GM18867 (cell line): ENCODE results near the gene NAPEPLD.
"Not testable (repeated sequence)": the region's sequence is repeated elsewhere in the genome, so short reads cannot be mapped to it uniquely, and the experiment has no call there.

ENCODE experiments used
- ATAC-seq: cut with Tn5 transposase; IDR thresholded peaks from one replicate; pipeline ENCODE4 v1.9.1; 2021; ENCODE audit warnings: mild to moderate bottlenecking, moderate library complexity; ENCODE audit not compliant: unreplicated experiment

The NAPEPLD gene

DNA sequence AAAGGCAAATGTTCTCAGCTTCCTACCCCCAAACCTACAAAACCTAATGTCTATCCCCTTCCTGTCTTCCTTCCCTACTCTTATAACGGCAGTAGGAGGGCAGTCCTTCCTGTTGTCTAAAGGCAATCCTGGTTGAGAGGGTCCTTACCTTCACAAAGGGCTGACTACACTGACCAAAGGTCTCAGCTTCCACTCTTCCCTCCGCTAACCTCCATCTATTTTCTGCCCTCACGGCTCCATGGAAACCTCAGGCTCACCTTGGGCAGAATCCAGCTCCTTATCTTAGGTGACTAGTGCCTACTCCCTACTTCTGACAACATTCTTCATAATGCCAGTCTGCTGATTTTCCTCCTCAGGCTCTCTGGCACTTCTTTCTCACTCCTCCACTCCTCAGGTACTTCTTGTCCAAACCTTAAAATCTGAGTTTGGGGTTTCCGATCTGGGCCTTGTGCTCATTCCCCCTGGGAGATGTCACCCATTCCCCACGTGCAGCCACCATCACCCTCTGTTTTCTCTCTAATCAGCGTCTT is 74.8 kb downstream of the NAPEPLD start:
- ATAC-seq, result no peak

DNA sequence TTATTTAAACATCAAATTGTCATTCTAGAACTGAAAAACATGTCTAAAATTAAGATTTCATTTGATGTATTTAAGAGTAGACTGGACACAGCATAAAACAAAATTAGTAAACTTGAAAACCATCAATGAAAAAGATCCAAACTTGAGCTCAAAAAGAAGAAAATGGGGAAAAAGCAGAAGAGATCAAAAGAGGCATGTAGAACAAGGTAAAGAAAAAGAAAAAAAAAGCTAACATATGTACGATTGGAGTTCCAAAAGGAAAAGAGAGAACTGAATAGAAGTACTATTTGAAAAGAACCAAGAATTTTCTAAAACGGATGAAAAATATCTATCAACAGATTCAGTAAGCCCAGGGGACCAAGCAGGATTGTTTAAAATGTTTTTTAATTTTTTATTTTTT is 77.9 kb downstream of the NAPEPLD start:
- no peak for ATAC-seq

DNA sequence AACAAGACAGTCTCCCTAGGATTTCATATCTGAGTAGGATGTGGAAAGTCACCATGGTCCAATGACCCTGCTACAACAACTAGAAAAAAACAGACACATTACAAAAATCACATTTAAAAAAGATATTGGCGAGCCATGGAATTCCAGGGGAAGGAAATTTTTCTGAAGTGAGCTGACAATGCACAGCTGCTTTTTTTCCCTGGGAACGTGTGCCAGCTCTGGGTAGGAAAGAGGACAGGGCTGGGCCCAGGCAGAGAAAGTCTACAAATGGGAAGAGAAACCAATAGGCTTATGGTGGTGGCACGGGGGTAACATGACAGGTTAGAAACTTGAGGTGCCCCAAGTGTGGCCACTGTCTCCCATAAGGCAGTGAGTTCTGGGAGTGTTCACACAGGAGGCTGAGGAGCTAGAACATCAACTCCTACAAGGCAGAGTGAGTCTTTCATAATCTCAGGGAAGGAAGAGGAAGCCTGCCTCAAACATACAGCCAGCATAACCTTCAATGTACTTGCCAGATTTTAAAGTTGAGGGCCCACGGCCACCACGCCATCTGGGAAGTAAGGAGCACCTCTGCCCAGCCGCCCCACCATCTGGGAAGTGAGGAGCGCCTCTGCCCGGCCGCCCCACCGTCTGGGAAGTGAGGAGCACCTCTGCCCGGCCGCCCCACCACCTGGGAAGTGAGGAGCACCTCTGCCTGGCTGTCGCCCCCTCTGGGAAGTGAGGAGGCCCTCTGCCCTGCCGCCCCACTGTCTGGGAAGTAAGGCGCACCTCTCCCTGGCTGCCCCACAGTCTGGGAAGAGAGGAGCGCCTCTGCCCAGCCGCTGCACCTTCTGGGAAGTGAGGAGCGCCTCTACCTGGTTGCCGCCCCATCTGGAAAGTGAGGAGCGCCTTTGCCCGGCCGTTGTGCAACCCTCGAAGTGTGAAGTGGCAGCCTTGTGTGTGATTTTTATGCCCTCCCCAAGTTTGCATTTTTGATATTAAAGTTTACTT is 80.2 kb downstream of the NAPEPLD start:
- no peak for ATAC-seq

DNA sequence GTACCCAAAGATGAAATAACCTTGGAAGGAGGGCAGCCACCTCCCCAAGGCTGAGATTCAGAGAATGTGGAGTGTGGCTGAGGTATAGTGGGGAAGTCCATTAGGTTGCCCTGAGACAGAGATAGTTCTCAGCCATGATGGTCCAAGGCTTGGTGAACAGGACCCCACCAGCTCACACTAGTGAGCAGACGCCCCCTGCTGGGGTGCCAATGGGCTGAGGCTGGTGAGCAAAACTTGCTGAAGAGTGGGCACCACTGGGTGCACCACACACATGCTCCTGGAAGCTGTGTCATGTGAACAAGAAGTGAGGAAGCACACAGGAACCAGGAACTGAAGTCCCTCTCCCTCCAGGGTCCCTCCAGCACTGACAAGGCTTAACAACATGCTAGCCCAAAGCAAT is 83.2 kb downstream of the NAPEPLD start:
- no peak for ATAC-seq

DNA sequence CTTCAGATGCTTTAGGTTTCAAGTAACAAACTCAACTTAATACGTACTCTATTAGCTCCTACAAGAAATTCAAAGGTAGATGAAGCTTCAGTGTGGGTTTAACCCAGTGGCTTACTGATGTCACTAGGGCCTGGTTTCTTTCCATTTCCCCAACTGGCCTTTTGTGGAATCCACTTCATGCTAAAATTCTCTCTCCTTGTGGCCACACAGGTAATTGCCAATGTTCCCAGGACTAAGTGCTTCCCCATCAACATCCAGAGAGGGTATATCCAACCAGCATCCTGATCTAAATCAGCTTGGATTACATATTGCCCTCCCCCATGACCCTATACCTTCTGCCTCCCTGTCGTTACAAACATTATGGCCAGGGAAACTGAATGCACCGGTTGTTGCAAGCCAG is 85.0 kb downstream of the NAPEPLD start:
- no peak for ATAC-seq

DNA sequence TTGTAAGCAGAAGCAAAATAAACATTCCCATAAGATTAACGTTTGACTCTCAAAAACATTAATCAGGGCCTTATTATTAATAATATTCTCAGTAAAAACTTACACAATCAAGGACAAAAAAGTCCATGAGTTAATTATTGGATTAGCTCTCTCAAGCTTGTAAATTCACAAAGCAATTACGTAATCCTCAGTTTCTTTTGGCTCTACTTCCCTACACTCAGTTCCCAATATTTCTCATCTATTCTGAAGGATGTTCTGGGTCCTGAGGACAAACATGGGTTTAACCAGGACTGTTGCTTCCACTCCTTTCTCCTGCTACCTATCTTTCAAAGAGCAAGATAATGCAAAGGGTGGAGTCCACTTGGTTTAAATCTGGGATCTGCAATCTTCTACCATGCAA is 89.4 kb downstream of the NAPEPLD start:
- no peak for ATAC-seq

DNA sequence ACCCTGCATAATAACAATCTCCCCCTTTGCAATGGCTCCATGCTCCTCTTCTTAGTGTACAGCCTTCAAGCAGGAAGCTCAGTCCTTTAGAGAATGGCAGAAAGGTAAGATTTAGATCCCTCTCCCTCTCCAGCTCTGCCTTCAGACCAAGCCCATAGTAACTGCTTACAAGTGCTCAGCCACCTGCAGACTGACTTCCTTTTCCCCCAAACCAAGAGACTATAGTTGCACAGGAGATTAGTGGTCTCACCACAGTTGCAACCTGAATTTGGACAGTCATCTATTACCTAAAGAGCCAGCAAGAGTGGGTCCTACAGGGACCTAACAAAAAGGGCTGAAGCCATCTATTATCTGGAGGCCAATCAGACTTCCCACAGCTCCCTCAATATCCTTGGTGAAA is 90.8 kb downstream of the NAPEPLD start:
- ATAC-seq, result no peak

DNA sequence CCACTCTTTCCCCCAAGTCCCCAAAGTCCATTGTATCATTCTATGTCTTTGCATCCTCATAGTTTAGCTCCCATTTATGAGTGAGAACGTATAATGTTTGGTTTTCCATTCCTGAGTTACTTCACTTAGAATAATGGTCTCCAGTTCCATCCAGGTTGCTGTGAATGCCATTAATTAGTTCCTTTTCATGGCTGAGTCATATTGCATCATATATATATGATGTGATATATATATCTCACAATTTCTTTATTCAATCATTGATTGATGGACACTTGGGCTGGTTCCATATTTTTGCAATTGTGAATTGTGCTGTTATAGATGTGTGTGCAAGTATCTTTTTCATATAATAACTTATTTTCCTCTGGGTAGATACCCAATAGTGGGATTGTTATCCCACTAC is 92.9 kb downstream of the NAPEPLD start:
- not testable (repeated sequence) for ATAC-seq

DNA sequence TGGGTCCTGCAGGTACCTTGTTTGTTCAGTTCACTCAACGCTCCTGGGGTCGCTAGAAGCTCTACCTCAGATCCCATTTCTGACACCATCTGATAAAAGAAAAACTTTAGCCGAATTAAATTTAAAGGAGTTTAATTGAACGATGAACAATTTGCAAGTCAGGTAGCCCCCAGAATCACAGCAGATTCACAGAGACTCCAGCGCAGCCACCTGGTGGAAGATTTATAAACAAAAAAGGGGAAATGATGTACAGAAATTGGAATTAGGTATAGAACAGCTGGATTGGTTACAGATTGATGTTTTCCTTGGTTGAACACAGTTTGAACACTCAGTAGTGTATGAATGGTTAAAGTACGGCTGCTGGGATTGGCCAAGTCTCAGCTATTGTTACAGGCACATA is 97.4 kb downstream of the NAPEPLD start:
- no peak for ATAC-seq
